Nephron (organoid): ENCODE measurements around the gene UBAP2.

ENCODE experiments used
- H3K27ac Mint-ChIP-seq, 3 experiments: 2 replicates each; pipeline ENCODE4 v1.8.0; 2020; ENCODE audit warnings: mixed read lengths in 3 of 3, mild to moderate bottlenecking in 2 of 3, moderate library complexity in 1 of 3
- H3K27me3 Mint-ChIP-seq: 2 replicates; pipeline ENCODE4 v1.8.0; 2021; ENCODE audit warnings: low read depth, mild to moderate bottlenecking, moderate library complexity, mixed read lengths
- H3K36me3 Mint-ChIP-seq: 2 replicates; pipeline ENCODE4 v1.8.0; 2020; ENCODE audit warnings: low read depth, mixed read lengths
- H3K4me1 Mint-ChIP-seq: 2 replicates; pipeline ENCODE4 v1.8.0; 2020; ENCODE audit warnings: mixed read lengths
- H3K4me3 Mint-ChIP-seq, 3 experiments: 2 replicates each; pipeline ENCODE4 v1.8.0; 2020; ENCODE audit warnings: mild to moderate bottlenecking in 3 of 3, mixed read lengths in 3 of 3, moderate library complexity in 2 of 3
- H3K9me3 Mint-ChIP-seq: 2 replicates; pipeline ENCODE4 v1.8.0; 2020; ENCODE audit warnings: mixed read lengths
- TF ChIP-seq, protein P1 (sequence below), 3 experiments: fragments of 200-600 bp; sonication (generic); IDR thresholded peaks; one replicate each; pipeline ENCODE4 v1.5.0; 2021; ENCODE audit warnings: antibody characterized with exemption in 3 of 3; ENCODE audit not compliant: unreplicated experiment in 3 of 3

The UBAP2 gene

DNA sequence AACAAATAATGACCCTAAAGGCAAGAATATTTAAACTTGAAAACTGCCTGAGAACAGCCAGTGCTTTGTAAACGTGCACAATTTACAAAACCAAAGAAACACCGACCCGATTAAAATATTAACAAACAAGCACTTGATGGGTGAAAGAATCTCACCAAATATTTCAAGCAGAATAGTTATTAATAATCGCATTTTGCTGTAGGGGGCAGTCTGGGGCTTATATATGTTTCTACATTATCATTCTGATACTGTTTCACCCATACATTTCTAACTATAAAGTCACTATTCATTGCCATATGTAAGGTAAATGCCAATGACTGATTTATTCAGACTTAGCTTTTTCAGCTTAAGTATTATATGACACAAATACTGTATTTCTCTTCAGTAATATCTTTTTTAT is 37.7 kb downstream of the UBAP2 start:
- no peak overlapping the region for H3K27ac Mint-ChIP-seq
- no peaks in the 10 kb centered on the region for H3K27me3 Mint-ChIP-seq
- H3K4me1 Mint-ChIP-seq, result no peaks in the 10 kb centered on the region
- TF ChIP-seq, protein P1, sequence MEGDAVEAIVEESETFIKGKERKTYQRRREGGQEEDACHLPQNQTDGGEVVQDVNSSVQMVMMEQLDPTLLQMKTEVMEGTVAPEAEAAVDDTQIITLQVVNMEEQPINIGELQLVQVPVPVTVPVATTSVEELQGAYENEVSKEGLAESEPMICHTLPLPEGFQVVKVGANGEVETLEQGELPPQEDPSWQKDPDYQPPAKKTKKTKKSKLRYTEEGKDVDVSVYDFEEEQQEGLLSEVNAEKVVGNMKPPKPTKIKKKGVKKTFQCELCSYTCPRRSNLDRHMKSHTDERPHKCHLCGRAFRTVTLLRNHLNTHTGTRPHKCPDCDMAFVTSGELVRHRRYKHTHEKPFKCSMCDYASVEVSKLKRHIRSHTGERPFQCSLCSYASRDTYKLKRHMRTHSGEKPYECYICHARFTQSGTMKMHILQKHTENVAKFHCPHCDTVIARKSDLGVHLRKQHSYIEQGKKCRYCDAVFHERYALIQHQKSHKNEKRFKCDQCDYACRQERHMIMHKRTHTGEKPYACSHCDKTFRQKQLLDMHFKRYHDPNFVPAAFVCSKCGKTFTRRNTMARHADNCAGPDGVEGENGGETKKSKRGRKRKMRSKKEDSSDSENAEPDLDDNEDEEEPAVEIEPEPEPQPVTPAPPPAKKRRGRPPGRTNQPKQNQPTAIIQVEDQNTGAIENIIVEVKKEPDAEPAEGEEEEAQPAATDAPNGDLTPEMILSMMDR (IDR thresholded peaks at IDR 0.05; ENCODE audit: unreplicated experiment in 3 of 3), result peak in 2 of 3 experiments; percentile 29 to 32
- H3K36me3 Mint-ChIP-seq, result peaks cover 32% of the 10 kb centered on the region
- H3K4me3 Mint-ChIP-seq, result no peak overlapping the region
- H3K9me3 Mint-ChIP-seq, result no peaks in the 10 kb centered on the region

DNA sequence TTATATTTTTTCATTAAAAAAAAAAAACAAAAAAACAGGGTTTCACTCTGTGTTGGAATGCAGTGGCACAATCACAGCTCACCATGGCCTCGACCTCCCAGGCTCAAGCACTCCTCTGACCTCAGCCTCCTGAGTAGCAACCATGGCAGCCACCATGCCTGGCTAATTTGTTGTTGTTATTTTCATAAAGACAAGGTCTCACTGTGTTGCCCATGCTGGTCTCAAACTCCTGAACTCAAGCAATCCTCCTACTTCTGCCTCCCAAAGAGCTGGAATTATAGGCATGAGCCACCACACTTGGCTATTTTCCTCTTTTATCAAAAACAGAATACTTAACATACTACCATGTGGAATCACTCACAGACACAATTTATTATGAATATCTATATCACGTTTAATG is 46.7 kb downstream of the UBAP2 start:
- Mint-ChIP-seq H3K4me3 (no peak overlapping the region), H3K27ac (peak overlapping the region in 1 of 3 experiments; percentile 79), H3K27me3 (no peaks in the 10 kb centered on the region), H3K4me1 (peaks cover 13% of the 10 kb centered on the region), H3K9me3 (no peaks in the 10 kb centered on the region), H3K36me3 (peaks cover 38% of the 10 kb centered on the region)
- TF ChIP-seq, protein P1 (IDR thresholded peaks at IDR 0.05; ENCODE audit: unreplicated experiment in 3 of 3), result no peak

GRCh38 chr9:34001298-34001697 is 47.4 kb downstream of the UBAP2 start:
- TF ChIP-seq, protein P1 (IDR thresholded peaks at IDR 0.05; ENCODE audit: unreplicated experiment in 3 of 3), result no peak
- H3K27me3 Mint-ChIP-seq, result no peaks in the 10 kb centered on the region
- H3K4me1 Mint-ChIP-seq, result peaks cover 13% of the 10 kb centered on the region
- no peaks in the 10 kb centered on the region for H3K9me3 Mint-ChIP-seq
- H3K27ac Mint-ChIP-seq, result no peak overlapping the region
- no peak overlapping the region for H3K4me3 Mint-ChIP-seq
- peaks cover 38% of the 10 kb centered on the region for H3K36me3 Mint-ChIP-seq

- Mint-ChIP-seq H3K27ac (no peak overlapping the region), H3K27me3 (no peaks in the 10 kb centered on the region), H3K4me3 (no peak overlapping the region), H3K9me3 (no peaks in the 10 kb centered on the region), H3K4me1 (no peaks in the 10 kb centered on the region), H3K36me3 (peaks cover 33% of the 10 kb centered on the region)
- TF ChIP-seq, protein P1 (IDR thresholded peaks at IDR 0.05; ENCODE audit: unreplicated experiment in 3 of 3), result no peak
Measured at GRCh38 chr9:33995449-33995848, 53.2 kb downstream of the UBAP2 start.

DNA sequence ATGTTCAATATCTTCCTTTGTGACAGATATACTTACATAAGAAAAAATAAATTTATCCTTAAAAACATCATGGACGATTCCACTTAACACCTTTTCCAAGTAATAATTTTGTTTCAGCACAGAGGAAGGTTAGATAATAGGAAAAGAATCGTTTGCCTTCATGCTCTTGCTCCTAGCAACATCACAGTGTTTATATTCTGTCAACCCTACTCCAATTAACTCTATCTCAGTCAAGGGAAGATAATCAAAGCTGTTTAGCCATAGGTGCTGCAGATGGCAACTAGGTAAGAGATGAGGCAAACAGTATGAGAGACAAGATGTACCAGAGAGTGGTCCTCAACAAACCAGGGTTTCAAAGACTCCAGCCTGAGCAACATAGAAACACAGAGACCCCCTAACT is 55.6 kb downstream of the UBAP2 start:
- no peaks in the 10 kb centered on the region for H3K4me1 Mint-ChIP-seq
- H3K27ac Mint-ChIP-seq, result peak overlapping the region in 2 of 3 experiments; percentile 21 to 43
- no peaks in the 10 kb centered on the region for H3K9me3 Mint-ChIP-seq
- H3K36me3 Mint-ChIP-seq, result peaks cover 41% of the 10 kb centered on the region
- TF ChIP-seq, protein P1 (IDR thresholded peaks at IDR 0.05; ENCODE audit: unreplicated experiment in 3 of 3), result no peak
- H3K4me3 Mint-ChIP-seq, result no peak overlapping the region
- no peaks in the 10 kb centered on the region for H3K27me3 Mint-ChIP-seq

- Mint-ChIP-seq H3K4me1 (no peaks in the 10 kb centered on the region), H3K27ac (peak overlapping the region in 2 of 3 experiments; percentile 21 to 43), H3K9me3 (no peaks in the 10 kb centered on the region), H3K36me3 (peaks cover 43% of the 10 kb centered on the region), H3K27me3 (no peaks in the 10 kb centered on the region), H3K4me3 (no peak overlapping the region)
- TF ChIP-seq, protein P1 (IDR thresholded peaks at IDR 0.05; ENCODE audit: unreplicated experiment in 3 of 3), result no peak
Measured at GRCh38 chr9:33992632-33993031, 56.1 kb downstream of the UBAP2 start.
